GM12878 (cell line): ENCODE results near the gene UBL4B. TPM values are rescaled to one million over a fixed set of nuclear protein-coding genes. Genes with fewer than 3 reads are reported as not detected.
A peak's percentile ranks its signal among the peaks of the same experiment; 100 is the strongest.

Experiments
- BHLHE40 ChIP-seq, 2 experiments: fragments of 450-650 bp in 1 of 2; IDR thresholded peaks; 2 replicates each; pipeline ENCODE4 v1.6.1; 2011 to 2017; ENCODE audit warnings: low read depth in 2 of 2, borderline replicate concordance in 1 of 2, improper control_type of control experiment in 1 of 2, low read length in 1 of 2, mild to moderate bottlenecking in 1 of 2
- BRCA1 ChIP-seq: IDR thresholded peaks from 2 replicates; pipeline ENCODE4 v1.6.1; 2011; ENCODE audit warnings: low read depth, low read length, improper control_type of control experiment
- CBFB ChIP-seq: IDR thresholded peaks from 2 replicates; pipeline ENCODE4 v1.6.1; 2016; ENCODE audit warnings: antibody characterized with exemption, low read depth
- CEBPB ChIP-seq, 2 experiments: fragments of 150-350 bp in 1 of 2; IDR thresholded peaks; 2 replicates each; pipeline ENCODE4 v1.6.1; 2012 to 2014; ENCODE audit warnings: low read depth in 2 of 2, low read length in 2 of 2, borderline replicate concordance in 1 of 2, inconsistent platforms in 1 of 2
- CREB1 ChIP-seq: IDR thresholded peaks from 2 replicates; pipeline ENCODE4 v1.6.1; 2012; ENCODE audit warnings: low read depth, mild to moderate bottlenecking, inconsistent platforms
- CTCF ChIP-seq, 3 experiments: IDR thresholded peaks in 2 of 3; conservative IDR thresholded peaks in 1 of 3; 2 replicates each; pipeline ENCODE4 v1.5.1; 2011; ENCODE audit warnings: low read depth in 3 of 3, low read length in 3 of 3, mild to moderate bottlenecking in 3 of 3, control low read depth in 2 of 3, moderate library complexity in 2 of 3, inconsistent platforms in 1 of 3, mixed read lengths in 1 of 3; ENCODE audit not compliant: control insufficient read depth in 2 of 3, insufficient read depth in 1 of 3; ENCODE audit errors: extremely low read depth in 1 of 3
- EED ChIP-seq: sonication (generic); IDR thresholded peaks from 2 replicates; pipeline ENCODE4 v1.6.1; 2016; ENCODE audit warnings: antibody characterized with exemption, low read depth
- EZH2 ChIP-seq: IDR thresholded peaks from 2 replicates; pipeline ENCODE4 v1.6.1; 2012; ENCODE audit warnings: low read depth, mild to moderate bottlenecking, control low read depth, inconsistent platforms, low read length, borderline replicate concordance; ENCODE audit not compliant: control insufficient read depth
- HDGF ChIP-seq: fragments of 450-650 bp; IDR thresholded peaks from 2 replicates; pipeline ENCODE4 v1.6.1; 2016; ENCODE audit warnings: antibody characterized with exemption
- JUNB ChIP-seq: IDR thresholded peaks from 2 replicates; pipeline ENCODE4 v1.6.1; 2016; ENCODE audit warnings: antibody characterized with exemption, mild to moderate bottlenecking
- MXI1 ChIP-seq: fragments of 150-350 bp; IDR thresholded peaks from 2 replicates; pipeline ENCODE4 v1.6.1; 2011; ENCODE audit warnings: low read depth, mild to moderate bottlenecking, inconsistent platforms, low read length, improper control_type of control experiment
- NR2C2 ChIP-seq: IDR thresholded peaks from 2 replicates; pipeline ENCODE4 v1.6.1; 2011; ENCODE audit warnings: borderline replicate concordance, low read depth; ENCODE audit not compliant: control insufficient read depth, insufficient read length
- PBX3 ChIP-seq: IDR thresholded peaks from 2 replicates; pipeline ENCODE4 v1.6.1; 2011; ENCODE audit warnings: mild to moderate bottlenecking, low read depth, low read length, moderate library complexity; ENCODE audit not compliant: insufficient replicate concordance
- POLR2AphosphoS5 ChIP-seq: IDR thresholded peaks from 2 replicates; pipeline ENCODE4 v1.6.1; 2011; ENCODE audit warnings: mild to moderate bottlenecking, low read length, inconsistent platforms
- POU2F2 ChIP-seq: IDR thresholded peaks from 3 replicates; pipeline ENCODE4 v1.6.1; 2011; ENCODE audit warnings: low read depth, mild to moderate bottlenecking, low read length, borderline replicate concordance
- REST ChIP-seq: IDR thresholded peaks from 2 replicates; pipeline ENCODE4 v1.6.1; 2012; ENCODE audit warnings: mild to moderate bottlenecking, low read depth, low read length
- RUNX3 ChIP-seq: IDR thresholded peaks from 2 replicates; pipeline ENCODE4 v1.6.1; 2012; ENCODE audit warnings: low read length, inconsistent platforms
- SMC3 ChIP-seq: IDR thresholded peaks from 2 replicates; pipeline ENCODE4 v1.6.1; 2011; ENCODE audit warnings: low read length, improper control_type of control experiment, borderline replicate concordance
- SRF ChIP-seq, 2 experiments: IDR thresholded peaks; 2 replicates each; pipeline ENCODE4 v1.6.1; 2011; ENCODE audit warnings: low read depth in 2 of 2, low read length in 2 of 2, mild to moderate bottlenecking in 1 of 2, moderate library complexity in 1 of 2
- TCF12 ChIP-seq: IDR thresholded peaks from 2 replicates; pipeline ENCODE4 v1.6.1; 2011; ENCODE audit warnings: low read depth, mild to moderate bottlenecking, low read length
- ZNF207 ChIP-seq: fragments of 450-650 bp; IDR thresholded peaks from 2 replicates; pipeline ENCODE4 v1.6.1; 2014; ENCODE audit warnings: antibody characterized with exemption, mild to moderate bottlenecking, borderline replicate concordance
- ZNF217 ChIP-seq: fragments of 450-650 bp; IDR thresholded peaks from 2 replicates; pipeline ENCODE4 v1.6.1; 2017; ENCODE audit warnings: antibody characterized with exemption, mild to moderate bottlenecking
- ZNF24 ChIP-seq: fragments of 450-650 bp; IDR thresholded peaks from 2 replicates; pipeline ENCODE4 v1.6.1; 2017; ENCODE audit warnings: antibody characterized with exemption, mild to moderate bottlenecking
- ZSCAN29 ChIP-seq: fragments of 450-650 bp; IDR thresholded peaks from 2 replicates; pipeline ENCODE4 v1.6.1; 2017; ENCODE audit warnings: mild to moderate bottlenecking, moderate library complexity
- polyA plus RNA-seq, 11 experiments: library from polyadenylated mRNA; depleted of rRNA in 4 of 11; unstranded in 6 of 11; stranded (reverse) in 5 of 11; fragments of >200 nt; fragmentation: Nextera tagmentation in 4 of 11; fragmentation: Illumina TruSeq in 1 of 11; extraction: Ambion mirVana in 4 of 11; extraction: Trizol in 1 of 11; gene quantifications; 1 replicate in 1 of 11; 2 replicates in 10 of 11; pipeline versions ENCODE4 v1.2.1 to v1.2.3, GENCODE V29; 2011 to 2016; ENCODE audit warnings: inconsistent platforms in 2 of 11, missing spikeins in 2 of 11, low read depth in 1 of 11
- total RNA-seq, 4 experiments: library from RNA; depleted of rRNA in 3 of 4; stranded (reverse); fragments of >200 nt in 3 of 4; fragmentation: Illumina TruSeq in 1 of 4; extraction: Trizol in 1 of 4; gene quantifications; 2 replicates each; pipeline versions ENCODE4 v1.2.1 to v1.2.3, GENCODE V29; 2013 to 2021

Gene UBL4B
- total and polyA plus RNA-seq, 10 of the 15 experiments (the other 5 are each of a cell fraction or from before 2014, with no cell fraction given), result 0.06 to 0.15 TPM; not detected in 8

GRCh38 chr1:110106013-110106941 lies 6.0 kb upstream of the UBL4B start (continued):
- no peak for TF ChIP-seq CEBPB (IDR thresholded peaks at IDR 0.05; ENCODE audit: borderline replicate concordance in 1 of 2, low read depth in 2 of 2, low read length in 2 of 2)
- peak in 1 of 2 experiments; percentile 35; a peak in 1 of 4 replicates for TF ChIP-seq SRF (IDR thresholded peaks at IDR 0.05; ENCODE audit: low read depth in 2 of 2, low read length in 2 of 2)
- TF ChIP-seq ZNF217, result no peak
- peak; percentile 85 for TF ChIP-seq SMC3
- TF ChIP-seq ZNF207, result no peak
- no peak for TF ChIP-seq POLR2AphosphoS5
- TF ChIP-seq BRCA1, result no peak
- TF ChIP-seq ZSCAN29, result no peak
- no peak for TF ChIP-seq CREB1
- no peak for TF ChIP-seq HDGF
- TF ChIP-seq TCF12, result 0 out of 2 replicates have a peak, but pooled peaks have one; percentile 14
- no peak for TF ChIP-seq JUNB
- no peak; the same call in 2 of the 3 replicates for TF ChIP-seq POU2F2
- TF ChIP-seq MXI1, result 0 out of 2 replicates have a peak, but pooled peaks have one; percentile 22
- no peak for TF ChIP-seq EED
- peak; percentile 93 to 95 (median 93); a peak in 5 of 6 replicates for TF ChIP-seq CTCF (IDR thresholded peaks at IDR 0.05 in 2 of 3, conservative IDR thresholded peaks at IDR 0.05 in 1 of 3; ENCODE audit: control insufficient read depth in 2 of 3, extremely low read depth in 1 of 3, insufficient read depth in 1 of 3, low read depth in 3 of 3, low read length in 3 of 3)
- TF ChIP-seq PBX3, result no peak
- no peak for TF ChIP-seq EZH2
- no peak for TF ChIP-seq ZNF24
- TF ChIP-seq NR2C2, result no peak
- peak; percentile 46; the same call in 1 of the 2 replicates for TF ChIP-seq RUNX3
- TF ChIP-seq BHLHE40 (IDR thresholded peaks at IDR 0.05; ENCODE audit: borderline replicate concordance in 1 of 2, low read depth in 2 of 2, low read length in 1 of 2), result 0 out of 4 replicates have a peak, but pooled peaks of 1 of the 2 experiments have one; percentile 23
- TF ChIP-seq REST, result no peak
- no peak for TF ChIP-seq CBFB
